Neural cell (in vitro differentiated cells): ENCODE measurements around the gene OR4S2.

Source experiments
- CTCF ChIP-seq: fragments of 450-650 bp; IDR thresholded peaks from 2 replicates; pipeline ENCODE4 v1.5.1; 2014; ENCODE audit warnings: antibody characterized with exemption, mild to moderate bottlenecking, moderate library complexity; ENCODE audit not compliant: poor library complexity, severe bottlenecking
- POLR2AphosphoS5 ChIP-seq: IDR thresholded peaks from 2 replicates; pipeline ENCODE4 v1.6.1; 2012
- RAD21 ChIP-seq: fragments of 450-650 bp; conservative IDR thresholded peaks from 2 replicates; pipeline ENCODE4 v1.6.1; 2014; ENCODE audit warnings: antibody characterized with exemption, mild to moderate bottlenecking, moderate library complexity
- REST ChIP-seq: IDR thresholded peaks from 2 replicates; pipeline ENCODE4 v1.6.1; 2012; ENCODE audit warnings: borderline replicate concordance
- SMC3 ChIP-seq: fragments of 450-650 bp; conservative IDR thresholded peaks from 2 replicates; pipeline ENCODE4 v1.6.1; 2014; ENCODE audit warnings: antibody characterized with exemption, mild to moderate bottlenecking, moderate library complexity; ENCODE audit not compliant: poor library complexity
- TAF1 ChIP-seq: IDR thresholded peaks from 2 replicates; pipeline ENCODE4 v1.6.1; 2012; ENCODE audit warnings: low read depth

- TF ChIP-seq CTCF (no peak), POLR2AphosphoS5 (no peak), RAD21 (no peak), REST (no peak), SMC3 (no peak), TAF1 (no peak)
Measured at GRCh38 chr11:55652560-55652959, 4.4 kb downstream of the OR4S2 start.
